Muscle of leg (tissue), 11 donors: ENCODE results near the gene SURF6. TPM values are rescaled to one million over a fixed set of nuclear protein-coding genes. Genes with fewer than 3 reads are reported as not detected.

ENCODE experiments used
- DNase-seq: peaks from one replicate; pipeline ENCODE4 v3.0.0; 2013
- H3K27ac ChIP-seq: one replicate; pipeline ENCODE4 v1.5.1; 2013; ENCODE audit warnings: mild to moderate bottlenecking, low read length, control low read depth
- H3K27me3 ChIP-seq: one replicate; pipeline ENCODE4 v1.6.1; 2013; ENCODE audit warnings: low read length; ENCODE audit not compliant: control insufficient read depth, insufficient read depth
- H3K36me3 ChIP-seq: one replicate; pipeline ENCODE4 v1.6.1; 2013; ENCODE audit warnings: low read length; ENCODE audit not compliant: control insufficient read depth, insufficient read depth
- H3K4me1 ChIP-seq: one replicate; pipeline ENCODE4 v1.6.1; 2013; ENCODE audit warnings: low read length; ENCODE audit not compliant: control insufficient read depth, insufficient read depth
- H3K4me3 ChIP-seq: one replicate; pipeline ENCODE4 v1.5.1; 2013; ENCODE audit warnings: low read length, control low read depth
- H3K9me3 ChIP-seq: replicated peaks from 2 replicates; pipeline ENCODE4 v1.6.1; 2013; ENCODE audit warnings: low read depth, low read length; ENCODE audit not compliant: control insufficient read depth
- WGBS: methylation state at CpG from one replicate; pipeline ENCODE4 v1.1.5; 2013; ENCODE audit warnings: missing lambda C conversion rate; ENCODE audit not compliant: insufficient coverage; 5-methylcytosine and 5-hydroxymethylcytosine counted together
- polyA plus RNA-seq, 8 donors: library from polyadenylated mRNA; unstranded; fragments of 120-200 nt; gene quantifications; one replicate each; pipeline versions ENCODE4 v1.2.1 to v1.2.3, GENCODE V29; 2013; ENCODE audit warnings: inconsistent platforms in 1 of 8, low replicate concordance in 1 of 8; ENCODE audit not compliant: insufficient read length in 8 of 8, insufficient read depth in 1 of 8
- total RNA-seq: library from RNA; stranded (reverse); fragments of 120-200 nt; gene quantifications from one replicate; pipeline ENCODE4 v1.2.4, GENCODE V29; 2013

The SURF6 gene
- total and polyA plus RNA-seq, 9 donors, result 14.2 to 25.6 (median 23.1) TPM

DNA sequence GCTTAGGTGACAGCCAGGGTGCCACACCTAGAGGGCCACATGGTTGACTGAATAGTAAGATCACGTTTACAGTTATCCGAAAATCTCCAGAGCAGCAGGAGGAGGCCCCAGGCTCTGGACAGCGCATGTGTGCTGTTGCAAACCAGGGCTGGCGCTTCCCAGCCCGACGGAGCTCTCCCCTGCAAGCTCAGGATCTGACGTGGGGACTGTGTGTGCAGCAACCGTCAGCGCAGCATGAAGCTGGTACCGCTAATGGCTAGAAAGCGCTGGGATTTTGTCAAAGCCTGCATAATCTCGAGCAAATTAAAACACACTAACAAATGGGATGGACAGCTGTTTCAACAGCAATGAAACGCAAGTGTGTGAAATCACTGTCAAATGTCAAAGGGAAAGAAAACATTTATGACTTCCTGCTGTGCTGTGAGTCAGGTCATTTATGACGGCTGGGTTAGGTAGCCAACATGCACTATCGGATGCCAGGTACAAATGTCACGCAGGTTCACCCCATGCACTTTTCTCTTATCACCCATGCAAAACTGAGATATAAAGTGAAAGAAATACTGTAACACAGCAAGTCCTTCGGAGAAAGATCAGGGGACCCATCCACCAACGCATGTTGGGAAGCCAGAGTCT, 32.4 kb upstream of the SURF6 start:
- Histone ChIP-seq H3K4me1 (peaks cover 30% of the 10 kb centered on the region), H3K27ac (no peak overlapping the region), H3K4me3 (no peak overlapping the region), H3K9me3 (no peaks in the 10 kb centered on the region), H3K27me3 (no peaks in the 10 kb centered on the region), H3K36me3 (peaks cover 78% of the 10 kb centered on the region)
- DNase-seq, result no peak
- 65% methylated on average over 15 of the region's 18 CpGs for WGBS

DNA sequence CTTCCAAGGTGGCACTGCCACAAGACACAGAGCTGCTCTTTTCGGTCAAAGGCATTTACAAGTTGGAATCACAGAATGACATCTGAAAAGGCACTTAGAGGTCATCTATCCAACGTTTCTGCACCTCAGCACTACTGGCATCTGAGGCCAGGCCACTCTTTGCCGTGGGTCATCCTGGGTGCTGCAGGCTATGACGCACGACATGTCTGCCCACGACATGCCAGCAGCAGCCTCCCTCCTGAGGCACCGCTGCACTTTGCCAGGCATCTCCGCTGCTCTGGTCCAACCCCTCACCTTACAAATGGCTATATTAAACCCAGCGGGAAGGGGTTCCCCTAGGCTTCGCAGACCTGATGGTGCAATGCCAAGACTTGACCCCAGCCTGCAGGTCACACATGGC, 31.8 kb upstream of the SURF6 start:
- peaks cover 79% of the 10 kb centered on the region for H3K36me3 ChIP-seq
- no peak overlapping the region for H3K27ac ChIP-seq
- no peaks in the 10 kb centered on the region for H3K9me3 ChIP-seq
- no peak for DNase-seq
- no peaks in the 10 kb centered on the region for H3K27me3 ChIP-seq
- no peak overlapping the region for H3K4me3 ChIP-seq
- H3K4me1 ChIP-seq, result peaks cover 28% of the 10 kb centered on the region
- WGBS, result 81% methylated on average over 8 of the region's 10 CpGs

DNA sequence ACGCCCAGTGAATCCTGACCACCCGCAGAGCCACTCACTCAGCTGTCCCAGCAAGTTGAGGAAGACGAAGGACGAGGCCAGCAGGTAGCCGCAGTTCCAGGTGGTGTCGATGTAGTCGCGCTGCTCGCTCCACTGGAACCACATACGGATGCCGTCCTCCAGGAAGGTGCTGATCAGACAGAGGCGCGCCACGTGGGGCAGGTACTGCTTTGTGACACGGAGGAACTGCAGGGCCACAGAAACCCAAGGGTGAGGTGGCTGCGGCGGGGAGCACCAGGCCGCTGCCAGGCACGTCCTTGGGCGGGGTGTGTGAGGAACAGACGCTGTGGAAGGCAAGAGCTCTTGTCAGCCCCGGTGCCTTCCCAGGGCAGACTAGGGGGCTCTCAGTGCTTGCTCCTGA, 31.2 kb upstream of the SURF6 start:
- Histone ChIP-seq H3K36me3 (peaks cover 79% of the 10 kb centered on the region), H3K9me3 (no peaks in the 10 kb centered on the region), H3K27ac (no peak overlapping the region), H3K4me1 (peaks cover 26% of the 10 kb centered on the region), H3K4me3 (no peak overlapping the region), H3K27me3 (no peaks in the 10 kb centered on the region)
- no peak for DNase-seq
- 86% methylated on average over 21 of the region's 22 CpGs for WGBS

DNA sequence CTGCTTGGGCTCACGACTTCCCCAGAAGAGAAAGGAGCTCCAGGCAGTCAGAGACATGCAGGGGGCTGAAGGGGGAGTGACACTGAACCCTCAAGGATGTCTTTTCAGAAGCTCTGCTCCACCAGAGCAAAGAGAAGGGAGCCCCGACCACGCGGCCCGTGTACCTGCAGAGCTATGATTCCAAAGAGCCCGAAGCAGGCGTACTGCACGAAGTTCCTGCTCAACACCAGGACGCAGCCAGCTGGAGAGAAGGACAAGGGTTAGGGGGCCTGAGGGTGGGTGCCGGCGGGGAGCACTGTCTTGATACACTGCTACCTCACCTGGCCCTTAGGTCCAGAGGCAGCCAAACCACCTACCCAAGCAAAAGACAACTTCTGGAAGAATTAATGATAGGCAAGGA, 30.4 kb upstream of the SURF6 start:
- H3K9me3 ChIP-seq, result no peaks in the 10 kb centered on the region
- DNase-seq, result no peak
- H3K36me3 ChIP-seq, result peaks cover 84% of the 10 kb centered on the region
- no peak overlapping the region for H3K4me3 ChIP-seq
- H3K27ac ChIP-seq, result no peak overlapping the region
- no peaks in the 10 kb centered on the region for H3K27me3 ChIP-seq
- H3K4me1 ChIP-seq, result peaks cover 19% of the 10 kb centered on the region
- 81% methylated on average over 5 of the region's 11 CpGs for WGBS

DNA sequence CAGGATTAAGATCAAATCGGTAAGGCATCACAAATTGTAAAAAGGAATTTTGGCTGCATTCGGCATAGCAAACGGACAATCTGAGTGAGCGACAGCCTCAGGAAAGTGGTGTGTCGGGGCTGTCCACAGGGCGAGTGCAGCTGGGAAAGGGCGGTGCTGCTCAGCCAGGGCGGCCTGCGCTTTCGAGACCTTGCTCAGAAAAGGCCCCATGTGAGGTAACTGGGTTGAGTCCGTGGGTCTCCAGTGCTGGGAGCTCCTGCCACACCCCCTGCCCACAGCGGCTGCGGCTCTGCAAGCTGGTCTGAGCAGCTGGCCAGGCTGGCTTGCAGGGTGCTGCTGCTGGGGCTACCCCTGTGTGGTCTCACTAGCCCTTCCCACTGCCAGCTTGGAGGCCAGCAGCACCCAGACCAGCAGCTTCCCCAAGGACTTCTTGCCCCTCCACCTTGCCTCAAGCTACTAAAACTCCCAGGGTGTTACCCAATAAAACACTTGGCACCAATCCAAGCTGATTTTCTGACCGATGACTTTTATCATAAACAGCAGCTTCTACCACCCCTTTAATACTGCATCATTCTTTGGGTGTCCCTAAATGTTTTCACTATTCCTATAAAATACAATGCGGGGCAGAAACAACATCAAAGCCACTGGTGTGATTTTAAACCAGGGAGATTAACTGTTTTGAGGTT, 26.5 kb upstream of the SURF6 start:
- Histone ChIP-seq H3K27me3 (no peaks in the 10 kb centered on the region), H3K9me3 (no peaks in the 10 kb centered on the region), H3K27ac (no peak overlapping the region), H3K36me3 (peaks cover 87% of the 10 kb centered on the region), H3K4me1 (peaks cover 19% of the 10 kb centered on the region), H3K4me3 (no peak overlapping the region)
- DNase-seq, result no peak
- WGBS, result 78% methylated on average over 12 of the region's 15 CpGs

DNA sequence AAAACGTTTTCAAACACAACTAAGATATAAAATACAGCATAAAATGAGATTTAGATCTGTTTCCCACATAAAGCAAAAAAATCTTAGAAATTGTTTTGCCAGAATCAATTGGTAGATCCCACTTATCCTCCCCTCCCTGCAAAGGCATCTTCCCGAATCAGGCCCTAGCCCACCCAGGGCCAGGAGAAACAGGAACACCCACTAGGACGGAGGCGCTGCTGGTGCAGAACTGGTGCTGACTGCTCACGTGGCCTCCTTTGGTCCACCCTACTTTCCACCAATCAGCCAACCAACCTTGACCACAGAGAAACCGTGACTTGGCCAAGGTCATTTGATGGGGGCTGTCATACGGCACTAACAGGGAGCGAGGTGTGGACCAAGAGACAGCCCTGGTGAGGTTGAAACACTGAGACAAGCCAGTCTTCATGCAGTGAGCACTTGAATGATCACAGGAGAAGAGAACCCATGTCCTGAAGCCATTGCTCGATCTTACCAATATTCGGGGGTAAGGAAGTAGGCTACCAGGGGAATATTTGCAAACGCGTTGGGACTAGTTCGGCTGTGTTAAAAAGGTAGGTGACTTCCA, 25.6 kb upstream of the SURF6 start:
- DNase-seq, result no peak
- Histone ChIP-seq H3K27me3 (no peaks in the 10 kb centered on the region), H3K4me3 (no peak overlapping the region), H3K27ac (no peak overlapping the region), H3K9me3 (no peaks in the 10 kb centered on the region), H3K4me1 (peaks cover 27% of the 10 kb centered on the region), H3K36me3 (peaks cover 80% of the 10 kb centered on the region)
- 78% methylated on average over 10 of the region's 13 CpGs for WGBS

DNA sequence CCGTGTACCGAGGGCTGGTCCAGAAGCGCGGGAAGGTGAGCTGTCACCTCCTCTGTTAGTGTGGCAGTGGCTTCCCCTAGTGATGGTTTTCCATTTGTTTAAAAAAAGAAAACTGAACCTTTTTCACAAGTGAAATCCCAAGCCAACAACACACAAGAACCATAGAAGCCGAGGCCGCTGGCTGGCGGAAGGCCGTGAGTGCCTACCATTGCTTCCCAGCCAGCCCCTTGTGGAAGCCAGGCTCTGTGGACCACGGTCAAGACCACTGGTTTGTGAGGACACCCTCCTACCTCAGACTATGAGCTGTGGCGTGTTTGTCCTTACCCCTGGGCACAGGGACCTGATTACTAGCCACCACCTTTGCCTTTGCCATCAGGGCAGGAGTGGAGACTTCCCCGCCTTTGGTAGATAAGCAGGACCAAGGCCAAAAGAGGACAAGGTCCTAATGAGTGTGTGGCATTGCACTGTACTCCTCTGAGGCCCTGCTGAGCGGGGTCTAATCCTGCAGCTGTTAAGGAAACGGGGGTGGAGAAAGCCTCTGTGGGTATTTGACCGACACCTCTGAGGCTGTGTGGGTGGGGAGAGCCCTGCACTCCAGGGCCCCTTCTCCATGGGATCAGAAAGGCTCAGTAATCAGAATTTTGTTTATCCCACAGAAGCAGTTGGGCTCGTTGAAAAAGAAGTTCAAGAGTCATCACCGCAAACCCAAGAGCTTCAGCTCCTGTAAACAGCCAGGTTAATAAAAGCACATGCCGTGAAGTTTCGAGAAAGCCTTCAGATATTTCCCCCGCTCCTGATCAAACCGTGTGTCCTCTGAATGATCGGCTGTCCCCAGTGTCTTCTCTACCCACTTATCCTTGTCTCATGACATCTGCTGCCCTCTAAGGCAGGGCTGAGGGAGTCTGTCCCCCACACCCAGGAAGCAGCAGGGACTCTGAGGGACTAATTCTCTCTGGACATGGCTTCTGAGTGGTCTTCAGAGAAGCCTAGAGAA, 24.7 kb upstream of the SURF6 start:
- Histone ChIP-seq H3K9me3 (no peaks in the 10 kb centered on the region), H3K4me3 (no peak overlapping the region), H3K27me3 (no peaks in the 10 kb centered on the region), H3K27ac (no peak overlapping the region), H3K36me3 (peaks cover 71% of the 10 kb centered on the region), H3K4me1 (peaks cover 30% of the 10 kb centered on the region)
- 57% methylated on average over 15 of the region's 21 CpGs for WGBS
- DNase-seq, result no peak

DNA sequence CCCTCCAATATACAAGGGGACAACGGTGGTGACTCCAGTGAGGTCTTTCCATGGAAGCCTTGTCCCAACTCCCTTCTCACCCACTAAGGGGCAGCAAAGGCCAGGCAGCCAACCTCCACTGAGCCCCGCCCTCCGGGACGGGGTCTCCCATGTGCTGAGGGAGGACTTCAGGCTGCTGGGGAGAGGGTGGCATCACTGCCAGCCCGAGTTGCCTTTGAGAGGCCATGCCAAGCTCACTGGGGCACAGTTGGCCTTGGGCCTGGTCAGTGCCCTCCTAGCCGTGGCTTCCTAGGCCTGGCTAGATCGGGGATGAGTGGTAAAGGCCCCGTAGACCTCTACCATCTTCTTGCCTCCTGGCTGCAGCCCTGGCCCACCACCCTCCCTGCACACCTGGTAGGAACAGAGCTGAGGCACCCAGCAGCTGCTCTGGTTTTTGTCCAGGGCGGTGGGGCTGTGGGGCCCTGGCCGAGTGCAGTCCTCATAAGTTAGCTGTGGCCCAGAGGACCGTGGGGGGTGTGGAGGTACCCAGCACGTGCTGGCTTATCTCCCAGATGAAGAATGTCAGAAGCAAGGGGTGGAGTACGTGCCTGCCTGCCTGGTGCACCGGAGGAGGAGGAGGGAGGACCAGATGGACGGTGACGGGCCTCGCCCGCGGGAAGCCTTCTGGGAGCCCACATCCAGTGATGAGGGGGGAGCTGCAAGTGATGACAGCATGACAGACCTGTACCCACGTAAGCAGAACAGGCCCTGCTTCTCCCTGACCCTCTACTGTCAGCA, 23.6 kb upstream of the SURF6 start:
- Histone ChIP-seq H3K4me1 (peaks cover 31% of the 10 kb centered on the region), H3K4me3 (no peak overlapping the region), H3K27ac (no peak overlapping the region), H3K27me3 (no peaks in the 10 kb centered on the region), H3K36me3 (peaks cover 60% of the 10 kb centered on the region), H3K9me3 (no peaks in the 10 kb centered on the region)
- DNase-seq, result no peak
- 67% methylated on average over 15 of the region's 20 CpGs for WGBS

DNA sequence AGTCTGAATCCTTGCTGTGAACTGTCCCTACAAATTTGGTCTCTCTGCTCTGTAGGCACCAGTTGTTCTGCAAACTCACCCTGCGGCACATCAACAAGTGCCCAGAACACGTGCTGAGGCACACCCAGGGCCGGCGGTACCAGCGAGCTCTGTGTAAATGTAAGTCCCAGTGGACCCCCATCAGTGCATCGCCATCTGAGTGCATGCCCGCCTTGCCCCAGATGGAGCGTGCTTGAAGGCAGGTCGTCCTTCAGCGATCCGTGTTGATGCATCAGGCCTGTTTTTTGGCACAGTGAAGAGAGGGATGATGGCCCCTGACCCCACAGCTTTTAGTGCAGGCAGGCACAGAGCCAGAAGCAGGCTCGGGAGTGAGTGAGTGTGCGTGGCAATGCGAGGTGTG, 21.7 kb upstream of the SURF6 start:
- Histone ChIP-seq H3K27ac (no peak overlapping the region), H3K9me3 (no peaks in the 10 kb centered on the region), H3K36me3 (peaks cover 56% of the 10 kb centered on the region), H3K4me1 (peaks cover 31% of the 10 kb centered on the region), H3K4me3 (no peak overlapping the region), H3K27me3 (no peaks in the 10 kb centered on the region)
- DNase-seq, result no peak
- 81% methylated on average over 14 of the region's 14 CpGs for WGBS
